Measurements from ENCODE around the gene ALOX5AP.

ALOX5AP gene

GRCh38 chr13:30755678-30756077 is 20.3 kb downstream of the ALOX5AP start:
- H3K4me1 ChIP-seq (ENCODE audit: insufficient read depth, low read length): no peaks in the 10 kb centered on the region
- H3K27ac ChIP-seq (ENCODE audit: low read length): no peak overlapping the region

GRCh38 chr13:30757026-30757742 is 21.8 kb downstream of the ALOX5AP start:
- H3K4me3 ChIP-seq (ENCODE audit: low read length): no peak overlapping the region

More at GRCh38 chr13:30755678-30756077, 20.3 kb downstream of the ALOX5AP start:
- no peak overlapping the region for H3K9ac ChIP-seq (ENCODE audit: low read depth, low read length)
- H3K27me3 ChIP-seq (ENCODE audit: insufficient read depth, low read length): no peaks in the 10 kb centered on the region
- H3K4me3 ChIP-seq (ENCODE audit: low read length): no peak overlapping the region
- H3K36me3 ChIP-seq (ENCODE audit: insufficient read depth, low read depth, low read length): no peaks in the 10 kb centered on the region
- no peaks in the 10 kb centered on the region for H3K9me3 ChIP-seq (ENCODE audit: insufficient read depth, low read depth, low read length)

GRCh38 chr13:30759748-30760147 is 24.4 kb downstream of the ALOX5AP start:
- Histone ChIP-seq H3K27me3 (ENCODE audit: insufficient read depth, low read length) (no peaks in the 10 kb centered on the region), H3K9ac (ENCODE audit: low read depth, low read length) (no peak overlapping the region), H3K9me3 (ENCODE audit: insufficient read depth, low read depth, low read length) (no peaks in the 10 kb centered on the region), H3K4me1 (ENCODE audit: insufficient read depth, low read length) (peaks cover 3% of the 10 kb centered on the region), H3K36me3 (ENCODE audit: insufficient read depth, low read depth, low read length) (no peaks in the 10 kb centered on the region), H3K4me3 (ENCODE audit: low read length) (no peak overlapping the region), H3K27ac (ENCODE audit: low read length) (no peak overlapping the region)

More at GRCh38 chr13:30757026-30757742, 21.8 kb downstream of the ALOX5AP start:
- H3K36me3 ChIP-seq (ENCODE audit: insufficient read depth, low read depth, low read length): no peaks in the 10 kb centered on the region
- H3K27me3 ChIP-seq (ENCODE audit: insufficient read depth, low read length): no peaks in the 10 kb centered on the region
- H3K9me3 ChIP-seq (ENCODE audit: insufficient read depth, low read depth, low read length): no peaks in the 10 kb centered on the region
- peaks cover 3% of the 10 kb centered on the region for H3K4me1 ChIP-seq (ENCODE audit: insufficient read depth, low read length)
- H3K27ac ChIP-seq (ENCODE audit: low read length): no peak overlapping the region
- no peak overlapping the region for H3K9ac ChIP-seq (ENCODE audit: low read depth, low read length)

- Histone ChIP-seq H3K4me3 (ENCODE audit: low read length) (no peak overlapping the region), H3K27me3 (ENCODE audit: insufficient read depth, low read length) (no peaks in the 10 kb centered on the region), H3K9ac (ENCODE audit: low read depth, low read length) (no peak overlapping the region), H3K9me3 (ENCODE audit: insufficient read depth, low read depth, low read length) (no peaks in the 10 kb centered on the region), H3K36me3 (ENCODE audit: insufficient read depth, low read depth, low read length) (no peaks in the 10 kb centered on the region), H3K27ac (ENCODE audit: low read length) (no peak overlapping the region), H3K4me1 (ENCODE audit: insufficient read depth, low read length) (peaks cover 3% of the 10 kb centered on the region)
These were observed 27.3 kb downstream of the ALOX5AP start for GRCh38 chr13:30762643-30763042.

- Histone ChIP-seq H3K27me3 (ENCODE audit: insufficient read depth, low read length) (no peaks in the 10 kb centered on the region), H3K4me1 (ENCODE audit: insufficient read depth, low read length) (peaks cover 3% of the 10 kb centered on the region)
These were observed 28.6 kb downstream of the ALOX5AP start for GRCh38 chr13:30763786-30764413.

GRCh38 chr13:30766231-30766630 is 30.9 kb downstream of the ALOX5AP start:
- H3K36me3 ChIP-seq (ENCODE audit: insufficient read depth, low read depth, low read length): no peaks in the 10 kb centered on the region
- no peak overlapping the region for H3K4me3 ChIP-seq (ENCODE audit: low read length)
- no peaks in the 10 kb centered on the region for H3K27me3 ChIP-seq (ENCODE audit: insufficient read depth, low read length)
- H3K4me1 ChIP-seq (ENCODE audit: insufficient read depth, low read length): peaks cover 3% of the 10 kb centered on the region
- no peak overlapping the region for H3K9ac ChIP-seq (ENCODE audit: low read depth, low read length)
- H3K27ac ChIP-seq (ENCODE audit: low read length): no peak overlapping the region
- no peaks in the 10 kb centered on the region for H3K9me3 ChIP-seq (ENCODE audit: insufficient read depth, low read depth, low read length)

More at GRCh38 chr13:30763786-30764413, 28.6 kb downstream of the ALOX5AP start:
- Histone ChIP-seq H3K9me3 (ENCODE audit: insufficient read depth, low read depth, low read length) (no peaks in the 10 kb centered on the region), H3K27ac (ENCODE audit: low read length) (no peak overlapping the region), H3K4me3 (ENCODE audit: low read length) (no peak overlapping the region), H3K9ac (ENCODE audit: low read depth, low read length) (no peak overlapping the region), H3K36me3 (ENCODE audit: insufficient read depth, low read depth, low read length) (no peaks in the 10 kb centered on the region)

- H3K27ac ChIP-seq (ENCODE audit: low read length): no peak overlapping the region
These were observed 35.6 kb downstream of the ALOX5AP start for GRCh38 chr13:30770929-30771328.

GRCh38 chr13:30773561-30773960 is 38.2 kb downstream of the ALOX5AP start:
- Histone ChIP-seq H3K27ac (ENCODE audit: low read length) (no peak overlapping the region), H3K36me3 (ENCODE audit: insufficient read depth, low read depth, low read length) (no peaks in the 10 kb centered on the region), H3K9ac (ENCODE audit: low read depth, low read length) (no peak overlapping the region), H3K4me1 (ENCODE audit: insufficient read depth, low read length) (peaks cover 7% of the 10 kb centered on the region; the same call in 1 of the 2 replicates), H3K9me3 (ENCODE audit: insufficient read depth, low read depth, low read length) (no peaks in the 10 kb centered on the region), H3K4me3 (ENCODE audit: low read length) (no peak overlapping the region), H3K27me3 (ENCODE audit: insufficient read depth, low read length) (no peaks in the 10 kb centered on the region)

More at GRCh38 chr13:30770929-30771328, 35.6 kb downstream of the ALOX5AP start:
- Histone ChIP-seq H3K4me1 (ENCODE audit: insufficient read depth, low read length) (no peaks in the 10 kb centered on the region), H3K9me3 (ENCODE audit: insufficient read depth, low read depth, low read length) (no peaks in the 10 kb centered on the region), H3K4me3 (ENCODE audit: low read length) (no peak overlapping the region), H3K36me3 (ENCODE audit: insufficient read depth, low read depth, low read length) (no peaks in the 10 kb centered on the region), H3K9ac (ENCODE audit: low read depth, low read length) (no peak overlapping the region), H3K27me3 (ENCODE audit: insufficient read depth, low read length) (no peaks in the 10 kb centered on the region)

- no peak overlapping the region for H3K4me3 ChIP-seq (ENCODE audit: low read length)
- no peak overlapping the region for H3K27ac ChIP-seq (ENCODE audit: low read length)
- no peaks in the 10 kb centered on the region for H3K36me3 ChIP-seq (ENCODE audit: insufficient read depth, low read depth, low read length)
- H3K9me3 ChIP-seq (ENCODE audit: insufficient read depth, low read depth, low read length): no peaks in the 10 kb centered on the region
- H3K27me3 ChIP-seq (ENCODE audit: insufficient read depth, low read length): no peaks in the 10 kb centered on the region
- peaks cover 13% of the 10 kb centered on the region; the same call in 1 of the 2 replicates for H3K4me1 ChIP-seq (ENCODE audit: insufficient read depth, low read length)
- H3K9ac ChIP-seq (ENCODE audit: low read depth, low read length): no peak overlapping the region
These were observed 38.9 kb downstream of the ALOX5AP start for GRCh38 chr13:30774214-30774730.

GRCh38 chr13:30776661-30777060 is 41.3 kb downstream of the ALOX5AP start:
- H3K36me3 ChIP-seq (ENCODE audit: insufficient read depth, low read depth, low read length): no peaks in the 10 kb centered on the region
- no peak overlapping the region for H3K9ac ChIP-seq (ENCODE audit: low read depth, low read length)
- no peak overlapping the region for H3K27ac ChIP-seq (ENCODE audit: low read length)
- peaks cover 13% of the 10 kb centered on the region; the same call in 1 of the 2 replicates for H3K4me1 ChIP-seq (ENCODE audit: insufficient read depth, low read length)
- no peak overlapping the region for H3K4me3 ChIP-seq (ENCODE audit: low read length)
- no peaks in the 10 kb centered on the region for H3K9me3 ChIP-seq (ENCODE audit: insufficient read depth, low read depth, low read length)
- no peaks in the 10 kb centered on the region for H3K27me3 ChIP-seq (ENCODE audit: insufficient read depth, low read length)

- H3K9me3 ChIP-seq (ENCODE audit: insufficient read depth, low read depth, low read length): no peaks in the 10 kb centered on the region
- H3K4me1 ChIP-seq (ENCODE audit: insufficient read depth, low read length): peaks cover 13% of the 10 kb centered on the region; the same call in 1 of the 2 replicates
- H3K4me3 ChIP-seq (ENCODE audit: low read length): no peak overlapping the region
- H3K36me3 ChIP-seq (ENCODE audit: insufficient read depth, low read depth, low read length): no peaks in the 10 kb centered on the region
- H3K9ac ChIP-seq (ENCODE audit: low read depth, low read length): no peak overlapping the region
- H3K27me3 ChIP-seq (ENCODE audit: insufficient read depth, low read length): no peaks in the 10 kb centered on the region
- H3K27ac ChIP-seq (ENCODE audit: low read length): no peak overlapping the region
These were observed 43.7 kb downstream of the ALOX5AP start for GRCh38 chr13:30779016-30779415.

GRCh38 chr13:30779608-30780007 is 44.3 kb downstream of the ALOX5AP start:
- Histone ChIP-seq H3K4me3 (ENCODE audit: low read length) (no peak overlapping the region), H3K27me3 (ENCODE audit: insufficient read depth, low read length) (no peaks in the 10 kb centered on the region), H3K27ac (ENCODE audit: low read length) (no peak overlapping the region), H3K9me3 (ENCODE audit: insufficient read depth, low read depth, low read length) (no peaks in the 10 kb centered on the region), H3K9ac (ENCODE audit: low read depth, low read length) (no peak overlapping the region), H3K4me1 (ENCODE audit: insufficient read depth, low read length) (peaks cover 13% of the 10 kb centered on the region; the same call in 1 of the 2 replicates), H3K36me3 (ENCODE audit: insufficient read depth, low read depth, low read length) (no peaks in the 10 kb centered on the region)

All from iPS-20b (cell line).